OCI-LY3 (cell line): ENCODE measurements around the gene ACTA1.

Source experiments
- H2AFZ ChIP-seq: fragments of 200-600, 300-600 bp; shearing (Covaris generic); 2 replicates; pipeline ENCODE4 v1.6.0; 2014; ENCODE audit warnings: antibody characterized with exemption, low read depth, low read length
- H3K27ac ChIP-seq: fragments of 200-600, 300-600 bp; sonication (generic); 2 replicates; pipeline ENCODE4 v1.5.1; 2014; ENCODE audit warnings: mild to moderate bottlenecking, low read length, moderate library complexity, mixed read lengths
- H3K27me3 ChIP-seq: fragments of 200-600, 300-600 bp; sonication (generic); 2 replicates; pipeline ENCODE4 v1.6.1; 2014; ENCODE audit warnings: low read depth, low read length, mixed read lengths
- H3K36me3 ChIP-seq: fragments of 200-600, 300-600 bp; sonication (generic); replicated peaks from 2 replicates; pipeline ENCODE3; 2014; ENCODE audit warnings: low read depth, low read length, mixed read lengths
- H3K4me1 ChIP-seq: fragments of 300-600, 200-600 bp; sonication (generic); 2 replicates; pipeline ENCODE4 v1.6.1; 2014; ENCODE audit warnings: low read length, mixed read lengths
- H3K4me2 ChIP-seq: fragments of 200-600, 300-600 bp; sonication (generic); 2 replicates; pipeline ENCODE4 v1.6.1; 2014; ENCODE audit warnings: low read length, mixed read lengths
- H3K4me3 ChIP-seq: fragments of 300-600, 200-600 bp; sonication (generic); 2 replicates; pipeline ENCODE4 v1.5.1; 2014; ENCODE audit warnings: antibody characterized with exemption, mild to moderate bottlenecking, low read length, moderate library complexity
- H3K79me2 ChIP-seq: fragments of 300-600, 200-600 bp; shearing (Covaris generic); 2 replicates; pipeline ENCODE4 v1.6.1; 2014; ENCODE audit warnings: mild to moderate bottlenecking, low read length, mixed read lengths
- H3K9ac ChIP-seq: fragments of 300-600, 200-600 bp; shearing (Covaris generic); 2 replicates; pipeline ENCODE4 v1.6.0; 2014; ENCODE audit warnings: mild to moderate bottlenecking, low read length, moderate library complexity
- H3K9me3 ChIP-seq: fragments of 200-600, 300-600 bp; shearing (Covaris generic); 2 replicates; pipeline ENCODE4 v1.6.1; 2014; ENCODE audit warnings: low read length, mixed read lengths; ENCODE audit not compliant: insufficient read depth
- H4K20me1 ChIP-seq: fragments of 200-600, 300-600 bp; sonication (generic); 2 replicates; pipeline ENCODE4 v1.6.1; 2016; ENCODE audit warnings: low read length, mixed read lengths; ENCODE audit not compliant: insufficient read depth
- EZH2phosphoT487 ChIP-seq: fragments of 200-600 bp; shearing (Covaris generic); IDR thresholded peaks from 2 replicates; pipeline ENCODE4 v1.6.1; 2018; ENCODE audit warnings: antibody characterized with exemption, mixed run types, low read depth
- TF ChIP-seq, protein P1 (sequence below): fragments of 200-600, 300-600 bp; sonication (generic); IDR thresholded peaks from 2 replicates; pipeline ENCODE4 v1.5.1; 2014; ENCODE audit warnings: antibody characterized with exemption, low read length, low read depth

The ACTA1 gene

GRCh38 chr1:229409616-229410369 is 24.1 kb downstream of the ACTA1 start:
- Histone ChIP-seq H3K9ac (no peak overlapping the region), H3K27me3 (peaks cover 47% of the 10 kb centered on the region), H3K79me2 (no peaks in the 10 kb centered on the region), H3K27ac (no peak overlapping the region), H3K4me1 (no peaks in the 10 kb centered on the region), H3K4me3 (no peak overlapping the region), H3K9me3 (no peaks in the 10 kb centered on the region), H4K20me1 (no peaks in the 10 kb centered on the region), H3K36me3 (no peaks in the 10 kb centered on the region), H2AFZ (no peak overlapping the region), H3K4me2 (no peak overlapping the region)
- TF ChIP-seq, protein P1, sequence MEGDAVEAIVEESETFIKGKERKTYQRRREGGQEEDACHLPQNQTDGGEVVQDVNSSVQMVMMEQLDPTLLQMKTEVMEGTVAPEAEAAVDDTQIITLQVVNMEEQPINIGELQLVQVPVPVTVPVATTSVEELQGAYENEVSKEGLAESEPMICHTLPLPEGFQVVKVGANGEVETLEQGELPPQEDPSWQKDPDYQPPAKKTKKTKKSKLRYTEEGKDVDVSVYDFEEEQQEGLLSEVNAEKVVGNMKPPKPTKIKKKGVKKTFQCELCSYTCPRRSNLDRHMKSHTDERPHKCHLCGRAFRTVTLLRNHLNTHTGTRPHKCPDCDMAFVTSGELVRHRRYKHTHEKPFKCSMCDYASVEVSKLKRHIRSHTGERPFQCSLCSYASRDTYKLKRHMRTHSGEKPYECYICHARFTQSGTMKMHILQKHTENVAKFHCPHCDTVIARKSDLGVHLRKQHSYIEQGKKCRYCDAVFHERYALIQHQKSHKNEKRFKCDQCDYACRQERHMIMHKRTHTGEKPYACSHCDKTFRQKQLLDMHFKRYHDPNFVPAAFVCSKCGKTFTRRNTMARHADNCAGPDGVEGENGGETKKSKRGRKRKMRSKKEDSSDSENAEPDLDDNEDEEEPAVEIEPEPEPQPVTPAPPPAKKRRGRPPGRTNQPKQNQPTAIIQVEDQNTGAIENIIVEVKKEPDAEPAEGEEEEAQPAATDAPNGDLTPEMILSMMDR, result no peak
- no peak for TF ChIP-seq EZH2phosphoT487

DNA sequence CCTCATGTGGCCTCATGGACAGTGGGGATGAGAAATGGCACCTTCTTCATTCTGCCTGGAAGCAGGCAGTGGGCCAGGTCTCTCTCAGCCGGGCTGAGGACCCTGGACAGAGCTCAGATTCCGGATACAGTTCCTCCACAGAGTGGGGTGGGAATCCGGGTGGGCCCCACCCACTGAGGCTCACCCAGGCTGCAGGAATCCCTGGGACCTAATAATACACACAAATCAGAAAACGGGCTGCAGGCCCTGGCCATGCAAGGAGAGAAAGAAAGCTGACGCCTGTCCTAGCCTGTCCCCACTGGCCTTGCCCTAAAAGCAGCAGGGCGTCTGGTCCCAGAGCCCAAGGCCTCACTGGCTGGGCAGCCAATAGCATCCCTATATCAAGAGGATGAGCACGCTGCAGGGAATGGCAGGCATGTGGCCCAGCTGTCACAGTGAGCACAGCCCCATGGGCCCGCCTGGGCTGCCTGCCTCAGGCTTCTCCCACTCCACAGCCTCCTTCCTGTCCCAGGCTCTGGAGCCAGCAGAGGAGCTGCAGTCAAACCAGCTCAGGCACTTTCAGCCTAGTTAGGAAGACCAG is 25.3 kb downstream of the ACTA1 start:
- no peaks in the 10 kb centered on the region for H3K4me1 ChIP-seq
- H3K4me2 ChIP-seq, result no peak overlapping the region
- TF ChIP-seq EZH2phosphoT487, result no peak
- TF ChIP-seq, protein P1, result no peak
- no peak overlapping the region for H3K4me3 ChIP-seq
- H3K27ac ChIP-seq, result no peak overlapping the region
- H4K20me1 ChIP-seq, result no peaks in the 10 kb centered on the region
- no peaks in the 10 kb centered on the region for H3K9me3 ChIP-seq
- no peak overlapping the region for H3K9ac ChIP-seq
- peaks cover 54% of the 10 kb centered on the region for H3K27me3 ChIP-seq
- no peak overlapping the region for H2AFZ ChIP-seq
- no peaks in the 10 kb centered on the region for H3K36me3 ChIP-seq
- H3K79me2 ChIP-seq, result no peaks in the 10 kb centered on the region

GRCh38 chr1:229407206-229408026 is 26.5 kb downstream of the ACTA1 start:
- Histone ChIP-seq H3K4me3 (no peak overlapping the region), H4K20me1 (no peaks in the 10 kb centered on the region), H2AFZ (no peak overlapping the region), H3K9ac (no peak overlapping the region), H3K79me2 (no peaks in the 10 kb centered on the region), H3K27me3 (peaks cover 59% of the 10 kb centered on the region), H3K4me1 (no peaks in the 10 kb centered on the region), H3K27ac (no peak overlapping the region), H3K9me3 (no peaks in the 10 kb centered on the region), H3K36me3 (no peaks in the 10 kb centered on the region), H3K4me2 (no peak overlapping the region)
- TF ChIP-seq, protein P1, result no peak
- TF ChIP-seq EZH2phosphoT487, result no peak

- Histone ChIP-seq H3K9ac (no peak overlapping the region), H3K27me3 (peaks cover 57% of the 10 kb centered on the region), H3K36me3 (no peaks in the 10 kb centered on the region), H3K4me3 (no peak overlapping the region), H4K20me1 (no peaks in the 10 kb centered on the region), H3K4me2 (no peak overlapping the region), H3K79me2 (no peaks in the 10 kb centered on the region), H2AFZ (no peak overlapping the region), H3K4me1 (no peaks in the 10 kb centered on the region), H3K27ac (no peak overlapping the region), H3K9me3 (no peaks in the 10 kb centered on the region)
- TF ChIP-seq EZH2phosphoT487, result no peak
- TF ChIP-seq, protein P1, result no peak
These were observed 27.1 kb downstream of the ACTA1 start for GRCh38 chr1:229406798-229407197.
